Glutamatergic neuron (in vitro differentiated cells): Measurements from ENCODE around the gene CREB5. TPM values are rescaled to one million over a fixed set of nuclear protein-coding genes. Genes with fewer than 3 reads are reported as not detected.

ENCODE experiments used
- DNase-seq: peaks from one replicate; pipeline ENCODE4 v3.0.0; 2022
- H3K27ac Mint-ChIP-seq: one replicate; pipeline ENCODE4 v1.8.0; 2020; ENCODE audit warnings: mild to moderate bottlenecking, mixed read lengths, inconsistent platforms; ENCODE audit not compliant: unreplicated experiment
- H3K27me3 Mint-ChIP-seq: one replicate; pipeline ENCODE4 v1.8.0; 2020; ENCODE audit warnings: mild to moderate bottlenecking, moderate library complexity, mixed read lengths, inconsistent platforms; ENCODE audit not compliant: unreplicated experiment
- H3K36me3 Mint-ChIP-seq: one replicate; pipeline ENCODE4 v1.8.0; 2020; ENCODE audit warnings: mild to moderate bottlenecking, mixed read lengths, inconsistent platforms; ENCODE audit not compliant: unreplicated experiment
- H3K4me1 Mint-ChIP-seq: one replicate; pipeline ENCODE4 v1.8.0; 2020; ENCODE audit warnings: mild to moderate bottlenecking, low read depth, mixed read lengths, inconsistent platforms; ENCODE audit not compliant: unreplicated experiment
- H3K4me3 Mint-ChIP-seq: one replicate; pipeline ENCODE4 v1.8.0; 2020; ENCODE audit warnings: mild to moderate bottlenecking, mixed read lengths, inconsistent platforms; ENCODE audit not compliant: unreplicated experiment
- H3K9me3 Mint-ChIP-seq: one replicate; pipeline ENCODE4 v1.8.0; 2020; ENCODE audit warnings: mild to moderate bottlenecking, moderate library complexity, mixed read lengths, inconsistent platforms; ENCODE audit not compliant: unreplicated experiment
- CTCF ChIP-seq: fragments of 200-600 bp; sonication (generic); IDR thresholded peaks from one replicate; pipeline ENCODE4 v1.5.0; 2021; ENCODE audit not compliant: partially characterized antibody, unreplicated experiment
- total RNA-seq: library from RNA; stranded (reverse); fragmentation: NEBNext Ultra II Directional; extraction: Animal tissue kit (Norgen Biotek cat#: 25700); gene quantifications from one replicate; pipeline ENCODE4 v1.2.1, GENCODE V29; 2021; ENCODE audit not compliant: unreplicated experiment

The CREB5 gene
- total RNA-seq, 1 donor from 2014 or later = 50.4 TPM

GRCh38 chr7:28466885-28467284 is 54.6 kb downstream of the CREB5 start:
- peaks cover 9% of the 10 kb centered on the region for H3K4me1 Mint-ChIP-seq
- H3K27ac Mint-ChIP-seq = no peak overlapping the region
- DNase-seq = no peak
- H3K9me3 Mint-ChIP-seq = no peaks in the 10 kb centered on the region
- no peak for TF ChIP-seq CTCF
- peaks cover 3% of the 10 kb centered on the region for H3K27me3 Mint-ChIP-seq
- no peak overlapping the region for H3K4me3 Mint-ChIP-seq
- peaks cover 8% of the 10 kb centered on the region for H3K36me3 Mint-ChIP-seq

- no peak for DNase-seq
- Mint-ChIP-seq H3K4me1 (peaks cover 11% of the 10 kb centered on the region), H3K36me3 (peaks cover 5% of the 10 kb centered on the region), H3K27me3 (peaks cover 5% of the 10 kb centered on the region), H3K27ac (no peak overlapping the region), H3K9me3 (no peaks in the 10 kb centered on the region), H3K4me3 (no peak overlapping the region)
- no peak for TF ChIP-seq CTCF
Measured at GRCh38 chr7:28469562-28469961, 57.2 kb downstream of the CREB5 start.

GRCh38 chr7:28470344-28470743 is 58.0 kb downstream of the CREB5 start:
- Mint-ChIP-seq H3K9me3 (no peaks in the 10 kb centered on the region), H3K4me1 (peaks cover 11% of the 10 kb centered on the region), H3K4me3 (no peak overlapping the region), H3K36me3 (peaks cover 5% of the 10 kb centered on the region), H3K27ac (no peak overlapping the region), H3K27me3 (peaks cover 5% of the 10 kb centered on the region)
- DNase-seq = no peak
- no peak for TF ChIP-seq CTCF

- Mint-ChIP-seq H3K9me3 (no peaks in the 10 kb centered on the region), H3K4me1 (peaks cover 3% of the 10 kb centered on the region), H3K27me3 (peaks cover 5% of the 10 kb centered on the region), H3K36me3 (peaks cover 5% of the 10 kb centered on the region), H3K27ac (no peak overlapping the region), H3K4me3 (no peak overlapping the region)
- DNase-seq = no peak
- TF ChIP-seq CTCF = no peak
Measured at GRCh38 chr7:28472332-28472731, 60.0 kb downstream of the CREB5 start.

- no peak overlapping the region for H3K27ac Mint-ChIP-seq
- H3K9me3 Mint-ChIP-seq = no peaks in the 10 kb centered on the region
- peaks cover 3% of the 10 kb centered on the region for H3K27me3 Mint-ChIP-seq
- TF ChIP-seq CTCF = no peak
- H3K4me1 Mint-ChIP-seq = peaks cover 3% of the 10 kb centered on the region
- no peak overlapping the region for H3K4me3 Mint-ChIP-seq
- H3K36me3 Mint-ChIP-seq = peaks cover 5% of the 10 kb centered on the region
- DNase-seq = no peak
Measured at GRCh38 chr7:28473571-28474281, 61.4 kb downstream of the CREB5 start.
